Endothelial cell of umbilical vein (primary cell): ENCODE measurements around the gene AMELX.

Source experiments
- CTCF ChIP-seq, 2 donors: IDR thresholded peaks; 1 replicate in 1 of 2; 2 replicates in 1 of 2; pipeline ENCODE4 v1.5.1; 2011; ENCODE audit warnings: low read length in 2 of 2, mild to moderate bottlenecking in 2 of 2, moderate library complexity in 2 of 2, control low read depth in 1 of 2, inconsistent platforms in 1 of 2, low read depth in 1 of 2; ENCODE audit not compliant: insufficient read depth in 1 of 2; ENCODE audit errors: extremely low read depth in 1 of 2
- EZH2 ChIP-seq: IDR thresholded peaks from 2 replicates; pipeline ENCODE4 v1.6.1; 2012; ENCODE audit warnings: borderline replicate concordance, low read depth, mild to moderate bottlenecking, moderate library complexity, low read length, inconsistent platforms; ENCODE audit not compliant: severe bottlenecking
- FOS ChIP-seq: IDR thresholded peaks from 2 replicates; pipeline ENCODE4 v1.6.1; 2011; ENCODE audit warnings: mild to moderate bottlenecking, low read length, moderate library complexity, borderline replicate concordance; ENCODE audit not compliant: insufficient read depth
- GATA2 ChIP-seq: IDR thresholded peaks from 2 replicates; pipeline ENCODE4 v1.7.0; 2011; ENCODE audit warnings: low read depth, mild to moderate bottlenecking, moderate library complexity, mixed read lengths, low read length; ENCODE audit not compliant: insufficient read length, insufficient read depth
- JUN ChIP-seq: IDR thresholded peaks from 2 replicates; pipeline ENCODE4 v1.6.1; 2011; ENCODE audit warnings: borderline replicate concordance, low read depth; ENCODE audit not compliant: insufficient read length, insufficient read depth
- MAX ChIP-seq: IDR thresholded peaks from 2 replicates; pipeline ENCODE4 v1.6.1; 2011; ENCODE audit not compliant: insufficient read depth, insufficient read length
- POLR2A ChIP-seq: IDR thresholded peaks from 2 replicates; pipeline ENCODE4 v1.6.1; 2012; ENCODE audit warnings: low read depth, mild to moderate bottlenecking, control low read depth, low read length
- POLR2AphosphoS5 ChIP-seq: IDR thresholded peaks from 2 replicates; pipeline ENCODE4 v1.6.1; 2012; ENCODE audit warnings: low read depth, mild to moderate bottlenecking, control low read depth, low read length, moderate library complexity; ENCODE audit not compliant: insufficient read depth

- TF ChIP-seq POLR2A (no peak), EZH2 (no peak), CTCF (IDR thresholded peaks at IDR 0.05; ENCODE audit: extremely low read depth in 1 of 2, insufficient read depth in 1 of 2, low read depth in 1 of 2, low read length in 2 of 2) (no peak), POLR2AphosphoS5 (no peak), MAX (no peak), JUN (no peak), GATA2 (no peak), FOS (no peak)
Measured at GRCh38 chrX:11272290-11272689, 20.9 kb upstream of the AMELX start.
